ENCODE measurements around the gene TEX35. TPM values are rescaled to one million over a fixed set of nuclear protein-coding genes. Genes with fewer than 3 reads are reported as not detected.

TEX35 gene
- total RNA-seq, 1 experiment from 2014 or later = not detected

- ChIA-PET CTCF (no interaction called here), POLR2A (ENCODE audit: unreplicated experiment) (no interaction called here)
- Histone ChIP-seq H4K20me1 (ENCODE audit: low read length) (no peaks in the 10 kb centered on the region), H3K4me2 (ENCODE audit: low read length) (no peak overlapping the region), H3K9me2 (replicated peaks; ENCODE audit: low read length) (no peaks in the 10 kb centered on the region), H3K4me1 (ENCODE audit: insufficient read depth, low read length) (no peaks in the 10 kb centered on the region), H3K4me3 (ENCODE audit: low read length) (no peak overlapping the region), H2AFZ (ENCODE audit: low read length) (no peak overlapping the region), H3K9me3 (ENCODE audit: low read length) (no peaks in the 10 kb centered on the region), H3K79me2 (ENCODE audit: low read length) (no peaks in the 10 kb centered on the region), H3K27ac (ENCODE audit: low read length) (no peak overlapping the region), H3F3A (ENCODE audit: low read length, unreplicated experiment) (no peaks in the 10 kb centered on the region), H3K36me3 (ENCODE audit: low read depth, low read length) (no peaks in the 10 kb centered on the region), H3K27me3 (ENCODE audit: low read length) (no peaks in the 10 kb centered on the region), H3K9ac (ENCODE audit: low read length) (no peak overlapping the region)
- no peak for TF ChIP-seq EZH2phosphoT487 (IDR thresholded peaks at IDR 0.05; ENCODE audit: borderline replicate concordance, low read length)
- no peak; the same call in 1 of the 2 replicates for TF ChIP-seq CTCF (conservative IDR thresholded peaks at IDR 0.05; ENCODE audit: low read depth, low read length)
- no peak for TF ChIP-seq EZH2 (IDR thresholded peaks at IDR 0.05; ENCODE audit: low read length, unreplicated experiment)
- peak; percentile 3 for DNase-seq
- intact Hi-C loops (cut with micrococcal nuclease) = loop anchor here (5.0 kb wide), 1 partner anchor 188 kb away; no protein-coding TSS in a partner anchor
- ATAC-seq = no peak
- BruUV-seq (replicated peaks) = no TSS peak
These were observed 12.7 kb upstream of the TEX35 start for GRCh38 chr1:178500091-178500770.

- Histone ChIP-seq H3K27me3 (ENCODE audit: low read length) (no peaks in the 10 kb centered on the region), H3F3A (ENCODE audit: low read length, unreplicated experiment) (no peaks in the 10 kb centered on the region), H3K79me2 (ENCODE audit: low read length) (no peaks in the 10 kb centered on the region), H3K9ac (ENCODE audit: low read length) (no peak overlapping the region), H2AFZ (ENCODE audit: low read length) (no peak overlapping the region), H4K20me1 (ENCODE audit: low read length) (no peaks in the 10 kb centered on the region), H3K4me1 (ENCODE audit: insufficient read depth, low read length) (no peaks in the 10 kb centered on the region), H3K36me3 (ENCODE audit: low read depth, low read length) (no peaks in the 10 kb centered on the region), H3K27ac (ENCODE audit: low read length) (no peak overlapping the region), H3K4me2 (ENCODE audit: low read length) (0 out of 2 replicates have a peak overlapping the region, but pooled peaks have one; percentile 1), H3K9me3 (ENCODE audit: low read length) (no peaks in the 10 kb centered on the region), H3K9me2 (replicated peaks; ENCODE audit: low read length) (no peaks in the 10 kb centered on the region), H3K4me3 (ENCODE audit: low read length) (no peak overlapping the region)
- ChIA-PET POLR2A (ENCODE audit: unreplicated experiment) (no interaction called here), CTCF (interaction anchor here (1.6 kb wide), 1 partner anchor 201 kb away, joined by 3 read pairs; no protein-coding TSS in a partner anchor)
- DNase-seq (no peak), ATAC-seq (no peak)
- TF ChIP-seq CTCF (conservative IDR thresholded peaks at IDR 0.05; ENCODE audit: low read depth, low read length) (no peak), EZH2phosphoT487 (IDR thresholded peaks at IDR 0.05; ENCODE audit: borderline replicate concordance, low read length) (no peak), EZH2 (IDR thresholded peaks at IDR 0.05; ENCODE audit: low read length, unreplicated experiment) (no peak)
- intact Hi-C loops (cut with micrococcal nuclease) = loop anchor here (5.0 kb wide), 1 partner anchor 189 kb away; no protein-coding TSS in a partner anchor
- BruUV-seq (replicated peaks) = no TSS peak
These were observed 11.9 kb upstream of the TEX35 start for GRCh38 chr1:178500936-178501554.

Data from PC-3 (cell line).